ENCODE results near the gene CNGA1. TPM values are rescaled to one million over a fixed set of nuclear protein-coding genes. Genes with fewer than 3 reads are reported as not detected.
"Not testable (repeated sequence)": the region's sequence is repeated elsewhere in the genome, so short reads cannot be mapped to it uniquely, and the experiment has no call there.

Gene CNGA1
- total RNA-seq, 4 donors from 2014 or later = 1.1 to 3.1 (median 2.5) TPM

DNA sequence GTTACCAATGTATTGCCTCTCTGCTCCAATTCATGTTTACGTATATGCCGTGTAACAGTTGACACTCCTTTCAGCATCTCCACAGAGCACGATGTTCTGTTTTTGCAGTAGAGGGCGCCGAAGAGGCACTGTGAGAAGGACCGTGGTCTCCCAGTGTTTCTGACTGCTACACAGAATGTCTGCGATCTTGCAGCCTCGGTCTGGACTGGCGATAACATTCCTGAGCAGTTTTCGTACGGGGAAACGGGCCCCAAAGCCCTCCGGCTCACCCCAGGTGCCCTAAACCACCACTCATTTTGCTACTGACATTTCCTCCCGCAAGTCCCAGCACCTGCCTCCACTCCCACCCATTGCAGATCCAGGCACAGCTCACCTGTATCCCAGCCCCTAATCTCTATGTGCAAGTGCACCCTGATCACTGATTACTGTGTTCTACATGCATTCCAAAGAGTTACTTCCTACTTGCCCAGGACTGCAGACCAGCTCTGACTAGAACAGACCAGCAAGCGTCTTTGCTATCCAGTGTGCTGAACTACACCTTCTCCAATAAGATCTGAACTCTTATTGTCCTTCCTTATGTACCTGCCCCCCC, 89.7 kb downstream of the CNGA1 start:
- H3K9me3 ChIP-seq = no peaks in the 10 kb centered on the region
- TF ChIP-seq, protein P1, sequence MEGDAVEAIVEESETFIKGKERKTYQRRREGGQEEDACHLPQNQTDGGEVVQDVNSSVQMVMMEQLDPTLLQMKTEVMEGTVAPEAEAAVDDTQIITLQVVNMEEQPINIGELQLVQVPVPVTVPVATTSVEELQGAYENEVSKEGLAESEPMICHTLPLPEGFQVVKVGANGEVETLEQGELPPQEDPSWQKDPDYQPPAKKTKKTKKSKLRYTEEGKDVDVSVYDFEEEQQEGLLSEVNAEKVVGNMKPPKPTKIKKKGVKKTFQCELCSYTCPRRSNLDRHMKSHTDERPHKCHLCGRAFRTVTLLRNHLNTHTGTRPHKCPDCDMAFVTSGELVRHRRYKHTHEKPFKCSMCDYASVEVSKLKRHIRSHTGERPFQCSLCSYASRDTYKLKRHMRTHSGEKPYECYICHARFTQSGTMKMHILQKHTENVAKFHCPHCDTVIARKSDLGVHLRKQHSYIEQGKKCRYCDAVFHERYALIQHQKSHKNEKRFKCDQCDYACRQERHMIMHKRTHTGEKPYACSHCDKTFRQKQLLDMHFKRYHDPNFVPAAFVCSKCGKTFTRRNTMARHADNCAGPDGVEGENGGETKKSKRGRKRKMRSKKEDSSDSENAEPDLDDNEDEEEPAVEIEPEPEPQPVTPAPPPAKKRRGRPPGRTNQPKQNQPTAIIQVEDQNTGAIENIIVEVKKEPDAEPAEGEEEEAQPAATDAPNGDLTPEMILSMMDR (IDR thresholded peaks at IDR 0.05) = peak; percentile 22 to 58 (median 43)
- no peak for TF ChIP-seq POLR2A (IDR thresholded peaks at IDR 0.05)
- peaks cover 0 to 20% (median 0%) of the 10 kb centered on the region in 4 donors for H3K27me3 ChIP-seq
- H3K4me1 ChIP-seq = peaks cover 0 to 6% (median 5%) of the 10 kb centered on the region in 3 donors
- peak overlapping the region in 1 of 4 donors; percentile 31 for H3K4me3 ChIP-seq
- no peaks in the 10 kb centered on the region for H3K36me3 ChIP-seq
- no peak overlapping the region for H3K27ac ChIP-seq
- no peak for DNase-seq
- intact Hi-C loops (cut with DNase I) = no loop called here
- 11 to 20% methylated on average over 14 to 15 of the region's 15 CpGs for WGBS, 2 donors

DNA sequence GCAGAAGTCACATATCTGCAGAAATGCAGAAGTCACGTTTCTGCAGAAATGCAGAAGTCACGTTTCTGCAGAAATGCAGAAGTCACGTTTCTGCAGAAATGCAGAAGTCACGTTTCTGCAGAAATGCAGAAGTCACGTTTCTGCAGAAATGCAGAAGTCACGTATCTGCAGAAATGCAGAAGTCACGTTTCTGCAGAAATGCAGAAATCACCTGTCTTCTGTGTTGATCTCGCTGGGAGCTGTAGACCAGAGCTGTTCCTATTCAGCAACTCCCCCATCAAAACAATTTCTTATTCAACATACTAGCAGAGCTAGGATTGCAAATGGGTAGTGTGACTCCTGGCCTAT, 93.2 kb downstream of the CNGA1 start:
- WGBS, 2 donors = 53 to 64% methylated on average over 8 of the region's 8 CpGs
- peaks cover 0 to 20% (median 0%) of the 10 kb centered on the region in 4 donors for H3K27me3 ChIP-seq
- H3K36me3 ChIP-seq; H3K4me3 ChIP-seq; H3K9me3 ChIP-seq; intact Hi-C loops (cut with DNase I); DNase-seq; H3K4me1 ChIP-seq; H3K27ac ChIP-seq: not testable (repeated sequence)

DNA sequence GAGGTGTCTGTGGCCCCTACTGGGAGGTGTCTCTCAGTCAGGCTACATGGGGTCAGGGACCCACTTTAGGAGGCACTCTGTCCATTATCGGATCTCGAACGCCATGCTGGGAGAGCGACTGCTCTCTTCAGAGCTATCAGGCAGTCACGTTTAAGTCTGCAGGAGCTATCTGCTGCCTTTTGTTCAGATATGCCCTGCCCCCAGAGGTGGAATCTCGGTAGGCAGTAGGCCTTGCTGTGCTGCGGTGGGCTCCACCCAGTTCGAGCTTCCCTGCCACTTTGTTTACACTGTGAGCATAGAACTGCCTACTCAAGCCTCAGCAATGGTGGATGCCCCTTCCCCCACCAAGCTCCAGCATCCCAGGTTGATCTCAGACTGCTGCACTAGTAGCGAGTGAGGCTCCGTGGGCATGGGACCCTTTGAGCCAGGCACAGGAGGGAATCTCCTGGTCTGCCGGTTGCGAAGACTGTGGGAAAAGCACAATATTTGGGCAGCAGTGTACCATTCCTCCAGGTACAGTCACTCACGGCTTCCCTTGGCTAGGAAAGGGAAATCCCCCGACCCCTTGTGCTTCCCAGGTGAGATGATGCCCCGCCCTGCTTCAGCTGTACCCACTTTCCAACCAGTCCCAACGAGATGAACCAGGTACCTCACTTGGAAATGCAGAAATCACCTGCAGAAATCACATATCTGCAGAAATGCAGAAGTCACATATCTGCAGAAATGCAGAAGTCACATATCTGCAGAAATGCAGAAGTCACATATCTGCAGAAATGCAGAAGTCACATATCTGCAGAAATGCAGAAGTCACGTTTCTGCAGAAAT, 93.8 kb downstream of the CNGA1 start:
- 52 to 56% methylated on average over 10 of the region's 17 CpGs for WGBS, 2 donors

DNA sequence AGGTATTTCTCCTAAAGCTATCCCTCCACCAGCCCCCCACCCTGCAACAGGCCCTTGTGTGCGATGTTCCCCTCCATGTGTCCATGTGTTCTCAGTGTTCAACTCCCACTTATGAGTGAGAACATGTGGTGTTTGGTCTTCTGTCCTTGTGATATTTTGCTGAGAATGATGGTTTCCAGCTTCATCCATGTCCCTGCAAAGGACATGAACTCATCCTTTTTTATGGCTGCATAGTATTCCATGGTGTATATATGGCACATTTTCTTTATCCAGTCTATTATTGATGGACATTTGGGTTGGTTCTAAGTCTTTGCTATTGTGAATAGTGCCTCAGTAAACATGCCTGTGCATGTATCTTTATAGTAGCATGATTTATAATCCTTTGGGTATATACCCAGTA, 99.3 kb downstream of the CNGA1 start:
- H3K27me3 ChIP-seq; H3K4me3 ChIP-seq; DNase-seq; H3K9me3 ChIP-seq; H3K36me3 ChIP-seq; intact Hi-C loops (cut with DNase I); H3K27ac ChIP-seq: not testable (repeated sequence)
- WGBS, 2 donors = 92 to 94% methylated on average over 1 of the region's 1 CpG
- H3K4me1 ChIP-seq = peaks cover 0 to 23% (median 10%) of the 10 kb centered on the region in 3 donors

More for the DNA sequence above, 93.8 kb downstream of the CNGA1 start:
- DNase-seq; H3K4me3 ChIP-seq; H3K27ac ChIP-seq; intact Hi-C loops (cut with DNase I); H3K9me3 ChIP-seq; H3K36me3 ChIP-seq; H3K4me1 ChIP-seq: not testable (repeated sequence)
- peaks cover 0 to 20% (median 0%) of the 10 kb centered on the region in 4 donors for H3K27me3 ChIP-seq

DNA sequence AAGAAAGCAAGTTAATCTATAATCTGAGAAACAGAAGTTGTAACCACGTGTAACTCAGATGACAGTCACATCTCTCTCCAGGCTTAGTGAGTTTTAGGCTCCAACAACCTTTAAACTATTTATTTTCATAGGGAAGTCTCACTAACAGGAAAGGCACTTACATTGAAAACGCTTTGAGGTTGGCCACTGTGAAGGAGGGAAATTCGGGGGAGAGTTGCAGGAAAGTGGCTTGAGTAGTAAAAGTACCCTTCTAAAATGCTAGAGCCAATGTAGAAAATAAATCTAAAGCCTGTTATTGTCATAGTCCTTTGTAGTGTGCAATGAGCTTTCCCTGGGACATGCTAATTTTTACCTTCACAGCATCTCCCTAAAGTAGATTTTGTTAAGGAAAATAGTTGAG, 101.1 kb downstream of the CNGA1 start:
- peaks cover 0 to 10% (median 0%) of the 10 kb centered on the region in 3 donors for H3K36me3 ChIP-seq
- peaks cover 0 to 26% (median 10%) of the 10 kb centered on the region in 3 donors for H3K4me1 ChIP-seq
- peak overlapping the region in 1 of 4 donors; percentile 95 for H3K4me3 ChIP-seq
- no peak for TF ChIP-seq POLR2A (IDR thresholded peaks at IDR 0.05)
- TF ChIP-seq, protein P1 (IDR thresholded peaks at IDR 0.05) = no peak
- H3K9me3 ChIP-seq = peaks cover 0 to 5% (median 0%) of the 10 kb centered on the region in 3 donors
- intact Hi-C loops (cut with DNase I) = no loop called here
- no peak overlapping the region for H3K27ac ChIP-seq
- H3K27me3 ChIP-seq = no peaks in the 10 kb centered on the region
- 42 to 62% methylated on average over 3 of the region's 3 CpGs for WGBS, 2 donors
- DNase-seq = no peak

DNA sequence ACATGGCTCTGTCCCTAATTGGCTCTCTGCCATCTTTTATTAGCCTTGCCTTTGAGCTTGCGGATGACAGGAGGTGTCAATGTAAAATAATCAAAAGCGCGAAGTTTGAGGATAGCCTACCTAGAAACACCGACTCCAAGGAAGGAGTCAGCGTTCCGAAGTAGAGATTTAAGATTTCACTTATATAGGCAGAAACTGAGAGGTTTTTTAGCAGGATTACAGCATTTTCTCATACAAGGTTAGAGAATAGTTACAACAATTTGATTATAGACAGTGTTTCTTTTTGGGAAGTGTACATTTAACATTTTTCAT, 101.6 kb downstream of the CNGA1 start:
- Histone ChIP-seq H3K9me3 (peaks cover 0 to 5% (median 0%) of the 10 kb centered on the region in 3 donors), H3K4me3 (peak overlapping the region; percentile 59 to 95 (median 86)), H3K27ac (peak overlapping the region; percentile 9 to 90 (median 84)), H3K27me3 (no peaks in the 10 kb centered on the region), H3K36me3 (peaks cover 0 to 15% (median 0%) of the 10 kb centered on the region in 3 donors), H3K4me1 (peaks cover 0 to 26% (median 10%) of the 10 kb centered on the region in 3 donors)
- intact Hi-C loops (cut with DNase I) = no loop called here
- TF ChIP-seq, protein P1 (IDR thresholded peaks at IDR 0.05) = no peak
- TF ChIP-seq POLR2A (IDR thresholded peaks at IDR 0.05) = no peak
- no peak for DNase-seq
- WGBS, 2 donors = 0 to 2% methylated on average over 6 of the region's 6 CpGs

All from esophagus squamous epithelium (tissue), 5 donors.